Prostate gland (tissue), 2 donors: Measurements from ENCODE around the gene FAR2. TPM values are rescaled to one million over a fixed set of nuclear protein-coding genes. Genes with fewer than 3 reads are reported as not detected.

Source experiments
- DNase-seq: peaks from one replicate; pipeline ENCODE4 v3.0.0-alpha.2; 2019; ENCODE audit warnings: low spot score
- H3K27ac ChIP-seq, 2 donors: fragments of 200-600 bp; sonication (generic); 2 replicates each; pipeline ENCODE4 v1.5.1; 2017 to 2019
- H3K27me3 ChIP-seq: fragments of 200-600 bp; sonication (generic); replicated peaks from 2 replicates; pipeline ENCODE4 v1.5.1; 2019; ENCODE audit not compliant: insufficient read depth
- H3K36me3 ChIP-seq, 2 donors: fragments of 200-600 bp; sonication (generic); 1 replicate in 1 of 2; 2 replicates in 1 of 2; pipeline versions ENCODE4 v1.5.1 to v1.8.1; 2017 to 2019
- H3K4me1 ChIP-seq: fragments of 200-600 bp; sonication (generic); replicated peaks from 2 replicates; pipeline ENCODE4 v1.5.1; 2019
- H3K4me3 ChIP-seq, 2 donors: fragments of 200-600 bp; sonication (generic); 2 replicates each; pipeline ENCODE4 v1.5.1; 2017 to 2019
- H3K9me3 ChIP-seq: fragments of 200-600 bp; sonication (generic); 2 replicates; pipeline ENCODE4 v1.5.1; 2017
- POLR2A ChIP-seq: fragments of 450-650 bp; IDR thresholded peaks from one replicate; pipeline ENCODE4 v1.6.1; 2016; ENCODE audit warnings: antibody characterized with exemption, mild to moderate bottlenecking
- POLR2AphosphoS5 ChIP-seq: sonication (generic); formaldehyde crosslinking; IDR thresholded peaks from one replicate; pipeline ENCODE4 v1.6.1; 2017; ENCODE audit warnings: antibody characterized with exemption
- WGBS: methylation state at CpG from one replicate; pipeline ENCODE4 v1.1.5; 2018; 5-methylcytosine and 5-hydroxymethylcytosine counted together
- intact Hi-C: fragments of 100-400 bp; cut with DNase I; formaldehyde crosslinking; loops from one replicate; pipeline ENCODE4 v1.14.2; 2022
- total RNA-seq, 2 donors: library from RNA; depleted of rRNA; stranded (reverse); fragments of >200 nt; gene quantifications; one replicate each; pipeline ENCODE4 v1.1.0, GENCODE V29; 2016
- TF ChIP-seq, protein P1 (sequence below), 4 experiments: fragments of 200-600 bp in 2 of 4; fragments of 450-650 bp in 2 of 4; sonication (generic) in 2 of 4; IDR thresholded peaks; 1 replicate in 3 of 4; 2 replicates in 1 of 4; pipeline ENCODE4 v1.5.1; 2016 to 2019; ENCODE audit warnings: antibody characterized with exemption in 4 of 4, mild to moderate bottlenecking in 2 of 4, moderate library complexity in 2 of 4

FAR2 gene
- total RNA-seq, 2 donors from 2014 or later, result 3.1 to 7.2 TPM

GRCh38 chr12:29113101-29113500 is 36.0 kb upstream of the FAR2 start:
- intact Hi-C loops, result no loop called here
- Histone ChIP-seq H3K9me3 (no peaks in the 10 kb centered on the region), H3K4me1 (no peaks in the 10 kb centered on the region), H3K27ac (no peak overlapping the region), H3K36me3 (no peaks in the 10 kb centered on the region), H3K4me3 (no peak overlapping the region), H3K27me3 (no peaks in the 10 kb centered on the region)
- WGBS, result 92% methylated on average over 2 of the region's 2 CpGs
- DNase-seq, result no peak
- TF ChIP-seq, protein P1, sequence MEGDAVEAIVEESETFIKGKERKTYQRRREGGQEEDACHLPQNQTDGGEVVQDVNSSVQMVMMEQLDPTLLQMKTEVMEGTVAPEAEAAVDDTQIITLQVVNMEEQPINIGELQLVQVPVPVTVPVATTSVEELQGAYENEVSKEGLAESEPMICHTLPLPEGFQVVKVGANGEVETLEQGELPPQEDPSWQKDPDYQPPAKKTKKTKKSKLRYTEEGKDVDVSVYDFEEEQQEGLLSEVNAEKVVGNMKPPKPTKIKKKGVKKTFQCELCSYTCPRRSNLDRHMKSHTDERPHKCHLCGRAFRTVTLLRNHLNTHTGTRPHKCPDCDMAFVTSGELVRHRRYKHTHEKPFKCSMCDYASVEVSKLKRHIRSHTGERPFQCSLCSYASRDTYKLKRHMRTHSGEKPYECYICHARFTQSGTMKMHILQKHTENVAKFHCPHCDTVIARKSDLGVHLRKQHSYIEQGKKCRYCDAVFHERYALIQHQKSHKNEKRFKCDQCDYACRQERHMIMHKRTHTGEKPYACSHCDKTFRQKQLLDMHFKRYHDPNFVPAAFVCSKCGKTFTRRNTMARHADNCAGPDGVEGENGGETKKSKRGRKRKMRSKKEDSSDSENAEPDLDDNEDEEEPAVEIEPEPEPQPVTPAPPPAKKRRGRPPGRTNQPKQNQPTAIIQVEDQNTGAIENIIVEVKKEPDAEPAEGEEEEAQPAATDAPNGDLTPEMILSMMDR (IDR thresholded peaks at IDR 0.05), result no peak
- TF ChIP-seq POLR2AphosphoS5 (no peak), POLR2A (no peak)

GRCh38 chr12:29116414-29116813 is 32.7 kb upstream of the FAR2 start:
- intact Hi-C loops, result no loop called here
- WGBS, result 44% methylated on average over 3 of the region's 3 CpGs
- H3K36me3 ChIP-seq, result no peaks in the 10 kb centered on the region
- H3K27me3 ChIP-seq, result no peaks in the 10 kb centered on the region
- TF ChIP-seq, protein P1 (IDR thresholded peaks at IDR 0.05), result no peak
- TF ChIP-seq POLR2AphosphoS5 (no peak), POLR2A (no peak)
- no peaks in the 10 kb centered on the region for H3K4me1 ChIP-seq
- no peak overlapping the region for H3K4me3 ChIP-seq
- no peak for DNase-seq
- H3K9me3 ChIP-seq, result no peaks in the 10 kb centered on the region
- H3K27ac ChIP-seq, result no peak overlapping the region

DNA sequence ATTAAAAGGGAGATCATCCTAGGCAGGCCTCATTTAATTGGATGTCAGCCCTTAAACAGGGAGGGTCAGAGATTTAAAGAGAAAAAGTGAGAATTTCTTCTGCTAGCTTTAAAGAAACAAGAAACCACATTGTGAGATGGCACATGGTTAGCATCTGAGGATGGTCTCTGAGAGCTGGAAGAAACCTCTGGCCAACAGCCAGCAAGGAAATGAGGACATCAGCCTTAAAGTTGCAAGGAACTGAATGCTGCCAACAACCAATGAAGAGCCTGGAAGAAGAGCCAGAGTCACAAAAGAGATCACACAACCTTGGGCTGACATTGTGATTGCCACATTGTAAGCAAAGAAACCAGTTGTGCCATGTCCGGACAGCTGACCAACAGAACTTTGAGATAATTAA is 17.5 kb upstream of the FAR2 start:
- no peaks in the 10 kb centered on the region for H3K9me3 ChIP-seq
- no peaks in the 10 kb centered on the region for H3K36me3 ChIP-seq
- no peaks in the 10 kb centered on the region for H3K4me1 ChIP-seq
- intact Hi-C loops, result no loop called here
- no peak for DNase-seq
- H3K27me3 ChIP-seq, result no peaks in the 10 kb centered on the region
- 76% methylated on average over 1 of the region's 1 CpG for WGBS
- H3K27ac ChIP-seq, result no peak overlapping the region
- no peak overlapping the region for H3K4me3 ChIP-seq
- TF ChIP-seq, protein P1 (IDR thresholded peaks at IDR 0.05), result no peak
- no peak for TF ChIP-seq POLR2AphosphoS5
- TF ChIP-seq POLR2A, result no peak

- H3K4me1 ChIP-seq, result no peaks in the 10 kb centered on the region
- no peaks in the 10 kb centered on the region for H3K27me3 ChIP-seq
- intact Hi-C loops, result no loop called here
- no peak for TF ChIP-seq POLR2AphosphoS5
- TF ChIP-seq, protein P1 (IDR thresholded peaks at IDR 0.05), result no peak
- TF ChIP-seq POLR2A, result no peak
- no peak for DNase-seq
- no peak overlapping the region for H3K4me3 ChIP-seq
- H3K36me3 ChIP-seq, result no peaks in the 10 kb centered on the region
- no peaks in the 10 kb centered on the region for H3K9me3 ChIP-seq
- WGBS, result 77% methylated on average over 6 of the region's 6 CpGs
- no peak overlapping the region for H3K27ac ChIP-seq
Observed at GRCh38 chr12:29132316-29132715, 16.8 kb upstream of the FAR2 start.

DNA sequence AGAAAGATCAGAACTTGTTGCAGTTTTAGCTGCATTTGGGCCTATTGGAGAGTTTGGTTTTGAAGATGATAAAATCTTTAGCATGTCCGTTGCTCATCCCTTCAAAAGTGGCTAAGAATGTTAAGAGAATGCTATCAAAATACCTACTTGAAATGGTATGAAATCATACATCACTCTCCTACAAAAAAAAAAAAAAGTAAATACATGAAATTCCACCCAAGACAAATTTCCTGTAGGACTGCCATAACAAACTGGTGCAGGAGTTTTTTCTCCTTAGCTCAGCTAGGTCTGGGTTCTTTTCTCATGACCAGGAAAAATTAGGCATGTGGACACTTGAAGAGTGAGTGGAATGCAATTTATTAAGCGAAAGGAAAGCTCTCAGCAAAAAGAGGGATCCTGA is 15.9 kb upstream of the FAR2 start:
- no peak overlapping the region for H3K4me3 ChIP-seq
- H3K27me3 ChIP-seq, result no peaks in the 10 kb centered on the region
- no peaks in the 10 kb centered on the region for H3K4me1 ChIP-seq
- no peak for TF ChIP-seq POLR2AphosphoS5
- TF ChIP-seq, protein P1 (IDR thresholded peaks at IDR 0.05), result no peak
- TF ChIP-seq POLR2A, result no peak
- no peak overlapping the region for H3K27ac ChIP-seq
- intact Hi-C loops, result no loop called here
- no peak for DNase-seq
- H3K36me3 ChIP-seq, result no peaks in the 10 kb centered on the region
- WGBS, result 58% methylated on average over 2 of the region's 2 CpGs
- no peaks in the 10 kb centered on the region for H3K9me3 ChIP-seq
